ENCODE data around the gene GAREM1.
"Not testable (repeated sequence)": the region's sequence is repeated elsewhere in the genome, so short reads cannot be mapped to it uniquely, and the experiment has no call there.

DNA sequence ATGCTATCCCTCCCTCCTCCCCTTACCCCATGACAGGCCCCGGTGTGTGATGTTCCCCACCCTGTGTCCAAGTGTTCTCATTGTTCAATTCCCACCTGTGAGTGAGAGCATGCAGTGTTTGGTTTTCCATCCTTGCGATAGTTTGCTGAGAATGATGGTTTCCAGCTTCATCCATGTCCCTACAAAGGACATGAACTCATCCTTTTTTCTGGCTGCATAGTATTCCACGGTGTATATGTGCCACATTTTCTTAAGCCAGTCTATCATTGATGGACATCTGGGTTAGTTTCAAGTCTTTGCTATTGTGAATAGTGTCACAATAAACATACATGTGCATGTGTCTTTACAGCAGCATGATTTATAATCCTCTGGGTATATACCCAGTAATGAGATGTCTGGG lies 129.6 kb downstream of the GAREM1 start:
- TF ChIP-seq, protein P1, sequence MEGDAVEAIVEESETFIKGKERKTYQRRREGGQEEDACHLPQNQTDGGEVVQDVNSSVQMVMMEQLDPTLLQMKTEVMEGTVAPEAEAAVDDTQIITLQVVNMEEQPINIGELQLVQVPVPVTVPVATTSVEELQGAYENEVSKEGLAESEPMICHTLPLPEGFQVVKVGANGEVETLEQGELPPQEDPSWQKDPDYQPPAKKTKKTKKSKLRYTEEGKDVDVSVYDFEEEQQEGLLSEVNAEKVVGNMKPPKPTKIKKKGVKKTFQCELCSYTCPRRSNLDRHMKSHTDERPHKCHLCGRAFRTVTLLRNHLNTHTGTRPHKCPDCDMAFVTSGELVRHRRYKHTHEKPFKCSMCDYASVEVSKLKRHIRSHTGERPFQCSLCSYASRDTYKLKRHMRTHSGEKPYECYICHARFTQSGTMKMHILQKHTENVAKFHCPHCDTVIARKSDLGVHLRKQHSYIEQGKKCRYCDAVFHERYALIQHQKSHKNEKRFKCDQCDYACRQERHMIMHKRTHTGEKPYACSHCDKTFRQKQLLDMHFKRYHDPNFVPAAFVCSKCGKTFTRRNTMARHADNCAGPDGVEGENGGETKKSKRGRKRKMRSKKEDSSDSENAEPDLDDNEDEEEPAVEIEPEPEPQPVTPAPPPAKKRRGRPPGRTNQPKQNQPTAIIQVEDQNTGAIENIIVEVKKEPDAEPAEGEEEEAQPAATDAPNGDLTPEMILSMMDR (IDR thresholded peaks at IDR 0.05; ENCODE audit: low read depth, low read length), result not testable (repeated sequence)
- not testable (repeated sequence) for TF ChIP-seq EZH2phosphoT487 (IDR thresholded peaks at IDR 0.05; ENCODE audit: low read depth)
